ENCODE data around the gene VAMP1.
"Not testable (repeated sequence)": the region's sequence is repeated elsewhere in the genome, so short reads cannot be mapped to it uniquely, and the experiment has no call there.

VAMP1 gene, protein sequence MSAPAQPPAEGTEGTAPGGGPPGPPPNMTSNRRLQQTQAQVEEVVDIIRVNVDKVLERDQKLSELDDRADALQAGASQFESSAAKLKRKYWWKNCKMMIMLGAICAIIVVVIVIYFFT

DNA sequence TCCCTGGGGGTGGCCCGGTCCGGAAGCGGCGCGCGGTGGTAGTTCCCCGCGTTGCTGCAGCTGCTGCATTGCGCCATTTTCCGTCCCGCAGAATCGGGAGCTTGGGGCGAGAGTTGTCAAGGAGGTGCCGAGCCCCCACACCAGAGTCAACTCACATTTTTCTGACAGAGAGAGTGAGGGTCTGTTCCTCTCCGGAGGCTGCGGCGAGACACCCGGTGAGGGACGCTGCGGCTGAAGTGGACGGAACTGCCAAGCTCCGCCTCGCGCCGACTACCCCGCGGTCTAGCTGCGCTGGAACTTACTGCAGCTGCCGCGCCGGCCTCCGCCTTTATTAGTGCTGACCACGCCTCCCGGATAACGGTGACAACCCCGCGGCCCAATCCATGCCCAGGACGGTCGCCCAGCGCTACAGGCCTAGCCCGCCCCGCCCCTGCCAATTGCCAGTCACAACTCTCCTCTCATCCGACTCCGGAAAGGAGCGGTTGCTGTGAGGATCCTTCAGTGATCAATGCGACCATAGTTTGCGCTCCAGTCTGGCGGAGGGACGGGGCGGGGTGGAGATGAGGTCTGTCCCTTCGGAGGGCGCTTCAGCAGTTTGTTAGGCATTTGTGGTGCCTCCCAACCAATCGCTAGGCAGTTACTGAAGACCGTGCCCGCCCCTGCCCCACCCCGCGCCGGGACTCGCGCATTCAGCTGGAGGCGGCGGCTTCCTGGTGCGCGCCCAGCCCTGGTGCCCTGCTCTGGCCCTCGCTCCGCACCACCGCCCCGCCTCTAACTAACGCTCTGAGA, at the start of gene VAMP1:
TSS of gene VAMP1 (minus strand) at position 303 of the 789 bp plus-strand sequence. CDS start at position 157, 146 bp downstream.
- peak; percentile 91 for FAIRE-seq
- peak; percentile 99 for DNase-seq (ENCODE audit: low spot score)

DNA sequence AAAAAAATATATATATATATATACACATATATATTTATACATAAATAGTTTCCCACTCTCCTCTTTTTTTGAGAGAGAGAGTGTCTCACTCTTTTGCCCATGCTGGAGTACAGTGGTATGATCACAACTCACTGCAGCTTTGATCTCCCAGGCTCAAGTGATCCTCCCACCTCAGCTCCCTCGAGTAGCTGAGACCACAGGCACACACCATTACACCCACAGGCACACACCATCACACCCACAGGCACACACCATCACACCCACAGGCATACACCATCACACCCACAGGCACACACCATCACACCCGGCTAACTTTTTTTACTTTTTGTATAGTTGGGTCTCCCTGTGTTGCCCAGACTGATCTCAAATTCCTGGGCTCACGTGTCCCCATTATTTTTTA, 49.7 kb upstream of the VAMP1 start:
- DNase-seq (ENCODE audit: low spot score) (no peak), FAIRE-seq (peak; percentile 89)

DNA sequence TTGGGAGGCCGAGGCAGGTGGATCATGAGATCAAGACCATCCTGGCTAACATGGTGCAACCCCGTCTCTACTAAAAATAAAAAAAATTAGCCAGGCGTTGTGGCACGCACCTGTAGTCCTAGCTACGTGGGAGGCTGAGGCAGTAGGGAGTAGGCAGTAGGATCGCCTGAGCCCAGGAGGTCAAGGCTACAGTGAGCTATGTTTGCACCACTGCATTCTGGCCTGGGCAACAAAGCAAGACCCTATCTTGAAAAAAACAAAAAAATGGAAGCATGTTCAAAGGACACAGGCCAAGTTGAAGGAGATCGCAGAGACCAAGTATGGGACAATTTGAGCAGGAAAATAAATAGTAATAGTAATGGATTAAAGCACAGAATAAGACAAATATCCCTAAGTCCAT, 37.6 kb upstream of the VAMP1 start:
- FAIRE-seq: no peak

DNA sequence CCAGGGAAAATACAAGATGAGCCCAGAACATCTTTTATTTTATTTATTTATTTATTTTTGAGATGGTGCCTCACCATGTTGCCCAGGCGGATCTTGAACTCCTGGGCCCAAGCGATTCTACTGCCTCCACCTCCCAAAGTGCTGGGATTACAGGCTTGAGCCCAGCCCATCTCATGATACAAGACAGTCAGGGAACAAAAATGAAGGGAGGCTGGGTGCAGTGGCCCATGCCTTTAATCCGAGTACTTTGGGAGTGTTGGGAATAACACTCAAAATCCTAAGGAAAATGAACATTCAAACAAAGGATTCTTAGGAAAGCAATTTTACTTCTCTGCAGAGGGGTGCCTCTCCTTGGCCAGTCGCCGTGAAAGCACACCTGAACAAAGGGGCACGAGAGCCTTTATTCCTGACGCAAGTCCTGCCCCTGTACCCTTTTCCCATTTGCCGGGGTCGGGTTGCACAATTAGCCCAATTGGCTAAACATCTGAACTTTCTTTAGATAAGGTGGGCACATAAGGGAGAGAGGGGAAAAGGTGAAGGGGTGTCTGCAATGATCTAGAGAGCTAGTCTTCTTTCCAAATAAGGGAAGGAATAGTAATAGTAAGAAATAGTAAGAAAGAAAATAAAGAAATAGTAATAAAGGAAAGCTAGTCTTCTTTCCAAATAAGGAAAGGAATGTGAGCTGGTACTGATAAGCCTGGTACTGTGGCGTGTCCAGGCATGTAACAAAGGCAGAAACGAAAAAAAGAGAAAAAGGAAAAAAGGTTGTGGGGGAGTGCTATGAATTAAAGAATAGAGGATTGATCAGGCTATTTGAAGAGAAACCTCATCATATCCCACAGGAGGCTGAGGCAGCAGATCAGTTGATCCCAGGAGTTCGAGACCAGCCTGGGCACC, 36.9 kb upstream of the VAMP1 start:
- DNase-seq (ENCODE audit: low spot score) (no peak), FAIRE-seq (no peak)

More for the DNA sequence above, 37.6 kb upstream of the VAMP1 start:
- no peak for DNase-seq (ENCODE audit: low spot score)

DNA sequence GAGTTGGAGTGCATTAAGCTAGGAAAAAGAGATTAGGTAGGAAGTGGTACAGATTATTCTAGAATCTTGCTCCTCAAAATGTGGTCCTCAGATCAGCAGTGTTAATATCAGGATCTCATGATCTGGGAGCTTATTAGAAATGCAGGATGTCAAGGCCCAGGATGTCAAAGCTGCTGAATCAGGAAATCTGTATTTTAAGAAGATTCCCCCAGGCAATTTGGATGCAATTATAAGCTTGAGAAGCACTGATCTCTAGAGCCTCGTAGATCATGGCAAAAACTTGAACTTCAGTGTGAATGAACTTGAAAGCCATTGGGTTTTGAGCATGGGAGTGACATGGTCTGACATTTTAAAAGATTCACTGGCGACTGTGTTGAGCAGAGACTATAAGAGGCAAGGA, 30.0 kb upstream of the VAMP1 start:
- FAIRE-seq: no peak
- DNase-seq (ENCODE audit: low spot score): no peak

DNA sequence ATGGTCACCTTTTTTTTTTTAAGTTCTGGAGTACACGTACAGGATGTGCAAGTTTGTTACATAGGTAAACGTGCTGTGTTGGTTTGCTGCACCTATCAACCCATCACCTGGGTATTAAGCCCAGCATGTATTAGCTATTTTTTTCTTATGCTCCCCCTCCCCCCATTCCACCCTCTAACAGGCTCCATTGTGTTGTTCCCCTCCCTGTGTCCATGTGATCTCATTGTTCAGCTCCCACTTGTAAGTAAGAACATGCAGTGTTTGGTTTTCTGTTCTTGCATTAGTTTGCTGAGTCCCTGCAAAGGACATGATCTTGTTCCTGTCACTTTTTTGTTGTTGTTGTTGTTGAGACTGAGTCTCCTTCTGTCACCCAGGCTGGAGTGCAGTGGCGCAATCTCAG, 26.8 kb upstream of the VAMP1 start:
- not testable (repeated sequence) for FAIRE-seq; DNase-seq (ENCODE audit: low spot score)

DNA sequence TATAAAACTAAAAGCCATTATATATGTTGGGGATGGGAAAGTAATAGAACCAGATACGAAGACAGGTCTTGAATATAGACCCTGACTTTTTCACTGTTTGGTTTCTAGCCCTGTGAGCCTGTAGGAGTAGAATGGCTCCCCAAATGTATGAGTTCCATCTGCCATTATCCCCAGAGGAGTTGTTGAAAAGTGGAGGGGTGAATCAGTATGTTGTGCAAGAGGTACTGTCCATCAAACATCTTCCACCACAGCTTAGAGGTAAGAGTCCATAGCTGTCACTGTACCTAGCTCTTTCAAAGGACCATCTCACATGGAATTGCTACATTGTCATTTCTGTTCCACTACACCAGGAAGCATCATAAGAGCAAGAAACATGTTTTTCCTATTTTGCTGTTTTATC, 24.5 kb upstream of the VAMP1 start:
- DNase-seq (ENCODE audit: low spot score): no peak
- FAIRE-seq: no peak

DNA sequence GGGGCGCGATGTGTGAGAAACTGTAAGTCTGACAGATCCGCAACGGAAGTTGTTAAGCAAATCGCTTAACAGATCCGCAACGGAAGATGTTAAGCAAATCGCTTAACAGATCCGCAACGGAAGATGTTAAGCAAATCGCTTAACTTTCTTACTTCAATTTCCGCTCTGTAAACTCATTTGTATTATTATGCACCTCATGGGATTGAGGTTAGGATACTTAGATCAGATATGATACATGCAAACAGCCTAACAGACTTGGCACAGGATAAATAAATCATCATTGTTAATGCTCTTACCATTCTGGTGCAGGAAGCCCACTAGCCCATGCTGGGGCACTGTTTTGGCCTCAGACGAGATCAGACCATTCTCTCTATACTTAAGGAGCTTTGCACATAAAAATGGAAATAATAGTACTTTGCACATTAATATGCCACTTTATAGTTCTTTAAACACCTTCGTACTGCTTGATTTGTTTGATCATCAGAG, 23.8 kb upstream of the VAMP1 start:
- DNase-seq (ENCODE audit: low spot score): no peak
- no peak for FAIRE-seq

DNA sequence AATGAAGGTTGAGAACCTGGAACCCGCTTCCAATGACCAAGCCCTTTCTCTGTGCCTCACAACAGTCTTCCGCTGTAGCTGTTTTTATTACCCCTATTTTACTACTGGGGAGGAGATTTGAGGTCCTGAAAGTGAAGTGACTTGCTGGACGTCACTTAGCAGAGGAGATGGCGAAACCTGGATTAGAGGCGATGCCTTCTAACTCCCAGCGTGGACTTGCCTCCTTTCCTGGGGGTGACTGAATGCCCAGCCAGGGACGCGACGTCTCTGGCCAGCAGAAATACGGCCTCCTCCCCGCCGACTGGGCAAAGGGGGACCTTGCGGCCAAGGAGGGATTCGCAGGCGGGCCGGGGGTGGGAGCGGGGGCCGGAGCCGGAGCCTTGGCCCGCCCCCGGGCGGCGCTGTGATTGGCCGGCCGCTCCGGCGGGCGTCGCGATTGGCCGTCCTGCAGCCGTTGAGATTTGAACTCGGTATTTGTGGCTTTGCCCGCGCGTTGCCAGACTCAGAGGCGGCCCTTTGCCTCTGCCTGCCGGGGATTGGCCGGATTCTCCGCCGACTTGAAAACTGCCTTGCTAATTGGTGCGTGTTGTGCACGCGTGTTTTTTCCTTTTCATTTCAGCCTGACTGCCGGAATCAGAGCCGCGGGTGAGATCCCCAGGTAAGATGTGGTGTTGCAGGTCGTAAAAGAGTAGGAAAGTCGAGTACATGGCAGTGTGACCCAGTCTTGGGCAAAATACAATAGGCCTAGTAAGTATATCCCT, 23.2 kb upstream of the VAMP1 start, which contains the start of gene NCAPD2:
TSS of gene NCAPD2 (plus strand) at position 606 of the 761 bp plus-strand sequence. CDS start 997 bp downstream, outside the sequence.
- DNase-seq (ENCODE audit: low spot score) (peak; percentile 99), FAIRE-seq (peak; percentile 50)

DNA sequence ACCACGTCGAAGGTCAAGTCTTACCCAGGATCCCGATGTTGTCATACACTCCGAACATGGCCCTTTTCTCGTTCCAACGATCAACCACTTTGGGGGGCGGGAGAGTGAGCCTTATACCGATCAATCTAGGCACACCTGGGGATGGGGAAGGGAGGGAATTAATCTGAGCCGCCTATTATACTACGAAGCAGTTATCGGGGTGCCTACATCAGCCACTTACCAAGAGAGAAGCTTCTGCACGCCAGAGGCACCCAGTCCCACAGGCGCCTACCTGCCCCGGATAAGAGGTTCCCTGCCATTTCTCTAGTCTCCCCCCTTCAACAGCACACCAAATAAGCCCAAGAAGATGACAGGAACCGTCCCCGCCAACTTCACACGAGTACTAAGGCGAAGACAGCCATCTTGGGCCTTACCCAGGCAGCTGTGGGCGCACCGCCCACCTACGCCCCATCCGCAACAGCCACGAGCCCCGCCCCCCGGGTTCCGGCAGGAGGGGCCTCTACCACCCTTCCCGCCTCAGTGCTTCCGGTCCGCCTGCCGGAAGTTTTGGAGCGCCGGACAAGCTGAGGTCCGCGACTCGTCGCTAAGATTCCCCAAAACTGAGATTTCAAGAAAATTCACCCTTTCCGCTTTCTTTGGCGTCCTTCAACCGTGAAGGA, 22.5 kb upstream of the VAMP1 start, which contains the start of gene MRPL51:
TSS of gene MRPL51 (minus strand) at position 425 of the 659 bp plus-strand sequence. CDS start at position 299, 126 bp downstream.
- peak; percentile 53 for FAIRE-seq
- peak; percentile 97 for DNase-seq (ENCODE audit: low spot score)

DNA sequence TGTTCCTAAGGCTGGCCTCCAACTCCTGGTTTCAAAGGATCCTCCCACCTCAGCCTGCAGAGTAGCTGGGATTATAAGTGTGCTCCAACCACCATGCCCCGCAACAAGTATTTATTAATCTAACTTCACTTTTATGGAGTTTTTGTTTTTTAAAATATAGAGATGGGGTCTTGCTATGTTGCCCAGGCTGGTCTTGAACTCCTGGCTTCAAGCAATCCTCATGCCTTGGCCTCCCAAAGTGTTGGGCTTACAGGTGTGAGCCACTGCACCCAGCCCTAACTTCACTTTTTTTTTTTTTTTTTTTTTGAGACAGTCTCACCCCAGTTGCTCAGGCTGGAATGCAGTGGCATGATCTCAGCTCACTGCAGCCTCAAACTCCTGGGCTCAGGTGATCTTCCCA, 20.2 kb upstream of the VAMP1 start:
- not testable (repeated sequence) for DNase-seq (ENCODE audit: low spot score); FAIRE-seq

DNA sequence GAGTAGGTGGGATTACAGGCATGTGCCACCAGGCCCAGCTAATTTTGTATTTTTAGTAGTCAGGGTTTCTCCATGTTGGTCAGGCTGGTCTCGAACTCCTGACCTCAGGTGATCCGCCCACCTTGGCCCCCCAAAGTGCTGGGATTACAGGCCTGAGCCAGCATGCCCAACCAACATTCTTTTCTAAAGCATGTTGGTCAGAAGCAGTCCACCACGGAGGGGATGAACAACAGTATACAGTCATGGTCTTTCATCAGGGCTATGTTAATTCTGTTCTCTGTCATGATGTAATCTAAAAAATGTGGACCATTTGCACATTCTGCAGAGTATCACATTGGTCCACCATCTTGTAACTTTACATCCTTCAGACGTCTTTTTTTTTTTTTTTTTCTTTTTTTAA, 19.0 kb upstream of the VAMP1 start:
- DNase-seq (ENCODE audit: low spot score): no peak
- FAIRE-seq: no peak

DNA sequence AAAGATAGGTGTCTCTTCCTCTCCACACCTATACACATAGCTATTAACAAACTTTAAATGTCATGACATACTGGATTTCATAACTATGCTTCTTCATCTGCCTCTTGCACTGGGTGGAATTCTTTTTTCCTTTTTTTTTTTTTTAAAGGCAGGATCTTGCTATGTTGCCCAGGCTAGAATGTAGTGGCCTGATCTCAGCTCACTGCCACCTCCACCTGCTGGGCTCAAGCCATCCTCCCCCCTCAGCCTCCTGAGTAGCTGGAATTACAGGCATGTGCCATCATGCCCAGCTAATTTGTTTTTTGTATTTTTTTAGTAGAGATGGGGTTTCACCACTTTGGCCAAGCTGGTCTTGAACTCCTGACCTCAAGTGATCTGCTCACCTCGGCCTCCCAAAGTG, 17.8 kb upstream of the VAMP1 start:
- no peak for FAIRE-seq

DNA sequence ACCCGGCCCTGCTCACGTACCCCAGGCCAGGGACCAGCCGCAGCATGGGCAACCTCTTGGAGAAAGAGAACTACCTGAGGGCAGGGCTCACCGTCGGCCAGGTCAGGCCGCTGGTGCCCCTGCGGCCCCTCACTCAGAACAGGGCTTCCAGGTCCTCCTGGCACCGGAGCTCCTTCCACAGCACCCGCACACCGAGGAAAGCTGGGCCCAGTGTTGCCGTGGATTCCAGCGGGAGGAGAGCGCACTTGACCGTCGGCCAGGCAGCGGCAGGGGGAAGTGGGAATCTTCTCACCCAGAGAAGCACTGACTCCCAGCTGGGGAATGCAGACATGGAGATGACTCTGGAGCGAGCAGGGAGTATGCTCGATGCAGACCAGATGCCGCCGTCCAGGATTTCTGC, 7.9 kb upstream of the VAMP1 start:
- no peak for FAIRE-seq
- no peak for DNase-seq (ENCODE audit: low spot score)

More for the DNA sequence above, 17.8 kb upstream of the VAMP1 start:
- no peak for DNase-seq (ENCODE audit: low spot score)

DNA sequence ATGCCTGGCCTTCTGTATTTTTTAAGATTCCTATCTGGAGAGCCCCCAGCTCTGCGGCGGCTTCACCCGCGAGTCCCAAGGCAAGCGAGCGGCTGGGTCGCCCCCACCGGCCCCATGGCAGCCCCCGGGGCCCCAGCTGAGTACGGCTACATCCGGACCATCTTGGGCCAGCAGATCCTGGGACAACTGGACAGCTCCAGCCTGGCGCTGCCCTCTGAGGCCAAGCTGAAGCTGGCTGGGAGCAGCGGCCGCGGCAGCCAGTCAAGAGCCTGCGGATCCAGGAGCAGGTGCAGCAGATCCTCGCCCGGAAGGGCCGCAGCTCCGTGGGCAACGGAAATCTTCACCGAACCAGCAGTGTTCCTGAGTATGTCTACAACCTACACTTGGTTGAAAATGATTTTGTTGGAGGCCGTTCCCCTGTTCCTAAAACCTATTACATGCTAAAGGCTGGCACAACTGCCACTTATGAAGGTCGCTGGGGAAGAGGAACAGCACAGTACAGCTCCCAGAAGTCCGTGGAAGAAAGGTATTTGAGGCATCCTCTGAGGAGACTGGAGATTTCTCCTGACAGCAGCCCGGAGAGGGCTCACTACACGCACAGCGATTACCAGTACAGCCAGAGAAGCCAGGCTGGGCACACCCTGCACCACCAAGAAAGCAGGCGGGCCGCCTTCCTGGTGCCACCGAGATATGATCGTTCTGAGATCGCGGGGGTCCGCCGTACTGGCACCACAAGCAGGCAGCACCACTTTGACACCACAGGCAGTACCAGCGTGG, 7.3 kb upstream of the VAMP1 start:
- FAIRE-seq: peak; percentile 95

DNA sequence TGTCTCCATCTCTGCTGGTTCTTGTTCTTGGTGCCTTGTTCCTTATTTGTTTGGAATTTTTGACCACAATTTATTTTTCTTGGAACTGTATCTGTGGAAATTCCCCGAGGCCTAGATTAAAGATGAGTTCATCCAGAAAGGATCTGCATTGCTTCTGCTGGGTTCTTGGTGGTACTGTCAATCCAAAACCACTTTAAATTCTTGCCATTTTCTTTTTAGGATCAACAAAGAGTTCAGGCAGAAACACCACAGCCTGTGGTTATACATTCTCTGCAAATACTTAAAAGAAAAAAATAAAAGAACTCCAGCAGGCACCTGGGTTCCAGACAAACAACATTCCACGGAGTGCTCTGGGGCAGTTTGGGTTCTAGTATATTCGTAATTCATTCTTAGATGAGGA, 6.0 kb upstream of the VAMP1 start:
- FAIRE-seq (no peak), DNase-seq (ENCODE audit: low spot score) (peak; percentile 42)

More for the DNA sequence above, 7.3 kb upstream of the VAMP1 start:
- DNase-seq (ENCODE audit: low spot score): not testable (repeated sequence)

DNA sequence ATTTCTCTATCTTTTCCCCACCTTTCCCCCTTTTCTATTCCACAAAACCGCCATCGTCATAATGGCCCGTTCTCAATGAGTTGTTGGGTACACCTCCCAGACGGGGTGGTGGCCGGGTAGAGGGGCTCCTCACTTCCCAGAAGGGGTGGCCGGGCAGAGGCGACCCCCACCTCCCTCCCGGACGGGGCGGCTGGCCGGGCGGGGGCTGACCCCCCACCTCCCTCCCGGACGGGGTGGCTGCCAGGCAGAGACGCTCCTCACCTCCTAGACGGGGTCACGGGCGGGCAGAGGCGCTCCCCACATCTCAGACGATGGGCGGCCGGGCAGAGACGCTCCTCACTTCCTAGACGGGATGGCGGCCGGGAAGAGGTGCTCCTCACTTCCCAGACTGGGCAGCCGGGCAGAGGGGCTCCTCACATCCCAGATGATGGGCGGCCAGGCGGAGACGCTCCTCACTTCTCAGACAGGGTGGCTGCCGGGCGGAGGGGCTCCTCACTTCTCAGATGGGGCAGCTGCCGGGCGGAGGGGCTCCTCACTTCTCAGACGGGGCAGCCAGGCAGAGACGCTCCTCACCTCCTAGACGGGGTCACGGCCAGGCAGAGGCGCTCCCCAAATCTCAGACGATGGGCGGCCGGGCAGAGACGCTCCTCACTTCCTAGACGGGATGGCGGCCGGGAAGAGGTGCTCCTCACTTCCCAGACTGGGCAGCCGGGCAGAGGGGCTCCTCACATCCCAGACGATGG, 4.9 kb upstream of the VAMP1 start:
- DNase-seq (ENCODE audit: low spot score); FAIRE-seq: not testable (repeated sequence)

DNA sequence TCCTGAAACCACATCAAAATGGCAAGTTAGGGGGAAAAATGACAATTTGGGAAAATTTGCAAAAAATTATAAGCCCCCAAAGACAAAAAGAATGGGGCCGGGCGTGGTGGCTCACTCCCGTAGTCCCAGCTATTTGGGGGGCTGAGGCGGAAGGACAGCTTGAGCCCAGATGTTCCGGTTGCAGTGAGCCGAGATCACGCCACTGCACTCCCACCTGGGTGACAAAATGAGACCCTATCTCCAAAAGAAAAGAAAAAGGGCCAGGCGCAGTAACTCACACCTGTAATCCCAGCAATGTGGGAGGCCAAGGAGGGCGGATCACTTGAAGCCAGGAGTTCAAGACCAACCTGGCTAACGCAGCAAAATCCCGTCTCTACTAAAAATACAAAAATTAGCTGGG, 2.0 kb upstream of the VAMP1 start:
- no peak for DNase-seq (ENCODE audit: low spot score)
- no peak for FAIRE-seq

DNA sequence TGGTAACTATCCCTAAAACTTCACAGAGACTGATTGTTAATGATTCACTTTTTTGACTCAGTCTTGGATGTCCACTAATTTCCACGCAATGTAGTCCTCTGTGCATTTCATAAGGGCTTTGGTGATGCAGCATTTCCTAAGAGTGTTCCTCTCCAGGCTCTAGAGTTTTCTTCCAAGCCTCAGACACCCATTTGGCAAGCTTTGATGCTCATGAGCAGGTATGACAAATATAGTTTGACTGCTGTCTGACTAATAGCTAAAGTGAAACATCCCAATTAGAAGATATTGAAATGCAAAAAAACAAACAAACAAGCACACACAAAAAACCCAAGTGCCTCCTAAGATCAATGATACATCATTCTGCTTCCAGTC, 1.5 kb upstream of the VAMP1 start:
- DNase-seq (ENCODE audit: low spot score): no peak
- FAIRE-seq: no peak
